LHCN-M2 (cell line): ENCODE results near the gene KIF21B. TPM values are rescaled to one million over a fixed set of nuclear protein-coding genes. Genes with fewer than 3 reads are reported as not detected.
A peak's percentile ranks its signal among the peaks of the same experiment; 100 is the strongest.
"Not testable (repeated sequence)": the region's sequence is repeated elsewhere in the genome, so short reads cannot be mapped to it uniquely, and the experiment has no call there.

Experiments
- DNase-seq: peaks from one replicate; pipeline ENCODE4 v3.0.0-alpha.2; 2012; ENCODE audit warnings: low read depth
- total RNA-seq: library from RNA; depleted of rRNA; stranded (reverse); fragments of >200 nt; gene quantifications from 2 replicates; pipeline ENCODE4 v1.2.3, GENCODE V29; 2014; rRNA removed

The KIF21B gene
- total RNA-seq, 1 experiment from 2014 or later = 0.06 TPM

- DNase-seq = no peak
These were observed 72.5 kb downstream of the KIF21B start for GRCh38 chr1:200951016-200951415.

- DNase-seq = no peak
These were observed 73.9 kb downstream of the KIF21B start for GRCh38 chr1:200949626-200950025.

- no peak for DNase-seq
These were observed 76.4 kb downstream of the KIF21B start for GRCh38 chr1:200947059-200947566.

GRCh38 chr1:200945111-200945510 is 78.4 kb downstream of the KIF21B start:
- no peak for DNase-seq

- DNase-seq = no peak
These were observed 84.6 kb downstream of the KIF21B start for GRCh38 chr1:200938955-200939354.

GRCh38 chr1:200935286-200935962 is 88.1 kb downstream of the KIF21B start:
- DNase-seq = not testable (repeated sequence)

GRCh38 chr1:200934676-200935245 is 88.8 kb downstream of the KIF21B start:
- no peak for DNase-seq

- DNase-seq = no peak
These were observed 91.7 kb downstream of the KIF21B start for GRCh38 chr1:200931776-200932175.

GRCh38 chr1:200930285-200930684 is 93.2 kb downstream of the KIF21B start:
- DNase-seq = not testable (repeated sequence)

- DNase-seq = peak; percentile 57
These were observed 93.8 kb downstream of the KIF21B start for GRCh38 chr1:200929530-200930278.

GRCh38 chr1:200925831-200926230 is 97.7 kb downstream of the KIF21B start:
- DNase-seq = peak; percentile 48

- DNase-seq = peak; percentile 16
These were observed 99.9 kb downstream of the KIF21B start for GRCh38 chr1:200923601-200924000.

GRCh38 chr1:200922406-200922805 is 101.1 kb downstream of the KIF21B start:
- DNase-seq = no peak

GRCh38 chr1:200921571-200922110 is 101.9 kb downstream of the KIF21B start:
- DNase-seq = no peak

Other genes with a start within 250 kb of the KIF21B start
- gene GPR25, start 150.7 kb downstream of the KIF21B start, total RNA-seq = not detected in 2 replicates
- gene INAVA, start 128.8 kb downstream of the KIF21B start, total RNA-seq = 0.63 and 1.5 TPM in 2 replicates
- 0.17 TPM in 1 of 2 replicates, not detected in the other for gene CACNA1S, start 88.7 kb upstream of the KIF21B start, total RNA-seq
- not detected in 2 replicates for gene ASCL5, start 103.5 kb upstream of the KIF21B start, total RNA-seq
- 105 and 114 TPM in 2 replicates for gene TMEM9, start 130.8 kb upstream of the KIF21B start, total RNA-seq
- 0.26 and 0.34 TPM in 2 replicates for gene IGFN1, start 167.1 kb upstream of the KIF21B start, total RNA-seq